ENCODE measurements around the gene CTU2. TPM values are rescaled to one million over a fixed set of nuclear protein-coding genes. Genes with fewer than 3 reads are reported as not detected.
A peak's percentile ranks its signal among the peaks of the same experiment; 100 is the strongest.

The CTU2 gene
- total and polyA plus RNA-seq, 9 of the 15 experiments (the other 6 are each of a cell fraction or from before 2014, with no cell fraction given): 1.3 to 105 (median 23.2) TPM

DNA sequence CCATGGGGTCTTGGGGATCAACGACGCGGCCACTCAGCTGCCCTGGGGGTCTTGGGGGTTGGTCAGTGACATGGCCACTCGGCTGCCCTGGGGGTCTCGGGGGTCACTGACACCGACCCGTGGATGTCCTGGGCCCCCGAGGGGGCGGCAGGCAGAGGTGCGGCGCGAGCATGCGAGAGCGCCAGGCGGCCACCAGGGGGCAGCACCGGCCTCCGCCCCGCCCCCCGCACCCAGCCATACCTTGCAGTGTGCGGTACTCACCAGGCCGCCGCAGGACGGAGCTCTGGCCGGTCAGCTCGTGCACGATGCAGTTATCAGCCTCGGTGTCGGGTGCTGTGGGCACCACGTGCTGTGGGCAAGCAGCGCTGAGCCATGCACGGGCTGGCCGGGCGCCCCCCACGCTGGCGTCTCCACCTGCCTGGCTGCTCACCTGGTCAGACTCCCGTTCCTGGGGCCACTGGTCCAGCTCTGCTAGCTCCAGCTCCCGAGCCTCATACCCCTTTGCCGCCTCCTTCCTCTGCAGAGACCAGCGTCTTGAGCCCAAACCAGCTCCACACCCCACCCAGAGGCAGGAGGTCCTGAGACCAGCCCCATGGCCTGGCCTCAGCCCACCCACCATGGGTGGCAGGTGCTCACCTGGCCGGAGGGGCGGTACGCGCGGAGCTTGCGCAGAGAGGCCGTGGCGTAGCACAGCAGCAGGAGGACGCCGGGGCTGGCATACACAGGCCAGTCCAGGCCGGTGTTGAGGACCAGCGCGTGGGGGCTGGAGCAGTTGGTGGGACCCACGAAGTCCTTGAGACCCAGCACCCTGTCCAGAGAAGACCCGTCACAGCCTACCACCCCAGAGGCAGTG is 31.2 kb downstream of the CTU2 start (continued):
- TF ChIP-seq GTF2F1 (IDR thresholded peaks at IDR 0.05; ENCODE audit: low read depth, low read length) (no peak), NR2F6 (CRISPR knock-in tag; IDR thresholded peaks at IDR 0.05) (no peak), GABPA (tag; conservative IDR thresholded peaks at IDR 0.05; ENCODE audit: low read depth) (no peak), ZNF778 (CRISPR knock-in tag; IDR thresholded peaks at IDR 0.05) (no peak), NFIC (IDR thresholded peaks at IDR 0.05) (no peak; the same call in 1 of the 2 replicates), ARID1B (IDR thresholded peaks at IDR 0.05) (no peak), ZNF311 (CRISPR knock-in tag; IDR thresholded peaks at IDR 0.05) (no peak), RBFOX2 (IDR thresholded peaks at IDR 0.05; ENCODE audit: low read depth, low read length) (peak; percentile 49; the same call in 1 of the 2 replicates), HMGN3 (IDR thresholded peaks at IDR 0.05; ENCODE audit: borderline replicate concordance, extremely low read depth, insufficient read length, low read depth, low read length) (peak; percentile 85), ZKSCAN8 (CRISPR knock-in tag; IDR thresholded peaks at IDR 0.05) (no peak), TRIM24 (IDR thresholded peaks at IDR 0.05) (0 out of 4 replicates have a peak, but pooled peaks of 1 of the 2 experiments have one; percentile 34), DMBX1 (CRISPR knock-in tag; IDR thresholded peaks at IDR 0.05; ENCODE audit: borderline replicate concordance) (peak; percentile 70; the same call in 1 of the 2 replicates), ZNF717 (CRISPR knock-in tag; IDR thresholded peaks at IDR 0.05) (no peak), ZNF165 (CRISPR knock-in tag; IDR thresholded peaks at IDR 0.05; ENCODE audit: borderline replicate concordance) (no peak), CHAMP1 (IDR thresholded peaks at IDR 0.05) (no peak), ZKSCAN1 (IDR thresholded peaks at IDR 0.05; ENCODE audit: low read depth, low read length) (peak; percentile 51; the same call in 1 of the 2 replicates), MAFF (IDR thresholded peaks at IDR 0.05; ENCODE audit: low read length) (no peak), COPS2 (conservative IDR thresholded peaks at IDR 0.05) (no peak), IRF9 (tag; IDR thresholded peaks at IDR 0.05) (no peak), CBX5 (IDR thresholded peaks at IDR 0.05; ENCODE audit: borderline replicate concordance, low read depth) (no peak), BACH1 (tag; IDR thresholded peaks at IDR 0.05) (no peak), ZNF699 (CRISPR knock-in tag; IDR thresholded peaks at IDR 0.05; ENCODE audit: insufficient replicate concordance) (no peak)
- TF ChIP-seq, protein P1, sequence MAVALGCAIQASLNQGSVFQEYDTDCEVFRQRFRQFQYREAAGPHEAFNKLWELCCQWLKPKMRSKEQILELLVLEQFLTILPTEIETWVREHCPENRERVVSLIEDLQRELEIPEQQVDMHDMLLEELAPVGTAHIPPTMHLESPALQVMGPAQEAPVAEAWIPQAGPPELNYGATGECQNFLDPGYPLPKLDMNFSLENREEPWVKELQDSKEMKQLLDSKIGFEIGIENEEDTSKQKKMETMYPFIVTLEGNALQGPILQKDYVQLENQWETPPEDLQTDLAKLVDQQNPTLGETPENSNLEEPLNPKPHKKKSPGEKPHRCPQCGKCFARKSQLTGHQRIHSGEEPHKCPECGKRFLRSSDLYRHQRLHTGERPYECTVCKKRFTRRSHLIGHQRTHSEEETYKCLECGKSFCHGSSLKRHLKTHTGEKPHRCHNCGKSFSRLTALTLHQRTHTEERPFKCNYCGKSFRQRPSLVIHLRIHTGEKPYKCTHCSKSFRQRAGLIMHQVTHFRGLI (CRISPR knock-in tag; IDR thresholded peaks at IDR 0.05): no peak
